EL (cell line): ENCODE data around the gene FLT3LG.

Experiments
- DNase-seq: peaks from one replicate; pipeline ENCODE4 v3.0.0-alpha.2; 2016

Gene FLT3LG

GRCh38 chr19:49520705-49521319, 46.8 kb downstream of the FLT3LG start:
- DNase-seq: no peak

- DNase-seq: no peak
These were observed 50.9 kb downstream of the FLT3LG start for GRCh38 chr19:49524812-49525455.

- DNase-seq: peak; percentile 90
These were observed 54.3 kb downstream of the FLT3LG start for GRCh38 chr19:49528211-49528771.

- no peak for DNase-seq
These were observed 56.7 kb downstream of the FLT3LG start for GRCh38 chr19:49530708-49531107.

GRCh38 chr19:49533551-49534488, 59.8 kb downstream of the FLT3LG start:
- DNase-seq: peak; percentile 52

DNA sequence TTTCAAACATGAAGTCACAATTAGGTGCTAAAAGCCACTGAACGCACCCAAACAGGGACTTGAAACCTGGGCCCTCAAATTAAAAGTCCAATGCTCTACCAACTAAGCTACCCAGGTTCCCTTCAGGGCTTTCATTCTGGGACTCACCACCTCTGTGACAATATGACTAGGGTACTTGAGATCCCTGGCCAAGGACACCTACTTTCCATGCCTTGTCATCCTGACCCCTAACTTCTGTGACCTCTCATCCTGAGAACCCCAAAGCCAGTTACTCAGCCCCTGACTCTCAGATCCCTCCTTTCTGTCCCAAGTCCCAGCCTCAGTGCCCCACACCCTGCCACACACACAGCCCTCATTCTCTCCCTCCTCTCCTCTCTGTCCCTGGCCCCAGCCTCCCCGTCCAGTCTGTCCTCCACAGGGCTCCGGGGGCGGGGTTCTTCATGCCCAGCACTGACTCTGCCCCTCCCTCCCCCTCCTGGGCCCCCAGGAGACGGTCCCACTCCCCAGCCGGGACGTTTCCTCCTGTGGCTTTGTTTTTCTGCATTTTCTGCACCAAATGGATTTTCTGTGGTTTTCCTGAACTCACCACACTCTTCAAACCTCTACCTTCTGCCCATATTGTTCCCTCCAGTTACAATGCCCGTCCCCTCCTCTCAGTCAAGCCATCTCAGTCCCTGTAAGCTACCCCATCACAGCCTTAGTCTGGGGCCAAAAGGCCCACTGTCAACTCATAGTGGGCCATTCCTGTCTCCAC, 60.8 kb downstream of the FLT3LG start:
- no peak for DNase-seq
